ENCODE measurements around the gene FHAD1.

The FHAD1 gene

GRCh38 chr1:15246960-15247614, at the start of gene FHAD1:
FHAD1 (plus strand) TSS chr1:15247223; CDS start chr1:15251785, 4,562 bp downstream.
- DNase-seq (ENCODE audit: low read depth in 2 of 2) = peak; percentile 36 to 47

- no peak for DNase-seq (ENCODE audit: low read depth in 2 of 2)
These were observed 49.2 kb upstream of the FHAD1 start for GRCh38 chr1:15197591-15198447.

- no peak for DNase-seq (ENCODE audit: low read depth in 2 of 2)
These were observed 48.3 kb upstream of the FHAD1 start for GRCh38 chr1:15198684-15199083.

- no peak for DNase-seq (ENCODE audit: low read depth in 2 of 2)
These were observed 45.8 kb upstream of the FHAD1 start for GRCh38 chr1:15201221-15201620.

GRCh38 chr1:15201849-15202551, 45.0 kb upstream of the FHAD1 start:
- DNase-seq (ENCODE audit: low read depth in 2 of 2) = no peak

- DNase-seq (ENCODE audit: low read depth in 2 of 2) = no peak
These were observed 42.1 kb upstream of the FHAD1 start for GRCh38 chr1:15204931-15205330.

- DNase-seq (ENCODE audit: low read depth in 2 of 2) = no peak
These were observed 41.3 kb upstream of the FHAD1 start for GRCh38 chr1:15205586-15206346.

GRCh38 chr1:15206418-15207030, 40.5 kb upstream of the FHAD1 start:
- no peak for DNase-seq (ENCODE audit: low read depth in 2 of 2)

GRCh38 chr1:15207031-15207828, 39.8 kb upstream of the FHAD1 start:
- DNase-seq (ENCODE audit: low read depth in 2 of 2) = no peak

GRCh38 chr1:15207829-15208429, 39.1 kb upstream of the FHAD1 start:
- DNase-seq (ENCODE audit: low read depth in 2 of 2) = no peak

- DNase-seq (ENCODE audit: low read depth in 2 of 2) = no peak
These were observed 36.2 kb upstream of the FHAD1 start for GRCh38 chr1:15210651-15211375.

GRCh38 chr1:15211424-15211823, 35.6 kb upstream of the FHAD1 start:
- DNase-seq (ENCODE audit: low read depth in 2 of 2) = no peak

GRCh38 chr1:15212216-15212953, 34.6 kb upstream of the FHAD1 start:
- no peak for DNase-seq (ENCODE audit: low read depth in 2 of 2)

GRCh38 chr1:15212954-15213291, 34.1 kb upstream of the FHAD1 start:
- DNase-seq (ENCODE audit: low read depth in 2 of 2) = no peak

- no peak for DNase-seq (ENCODE audit: low read depth in 2 of 2)
These were observed 33.6 kb upstream of the FHAD1 start for GRCh38 chr1:15213341-15213821.

GRCh38 chr1:15214527-15214926, 32.5 kb upstream of the FHAD1 start:
- DNase-seq (ENCODE audit: low read depth in 2 of 2) = no peak

GRCh38 chr1:15215116-15215515, 31.9 kb upstream of the FHAD1 start:
- DNase-seq (ENCODE audit: low read depth in 2 of 2) = no peak

- no peak for DNase-seq (ENCODE audit: low read depth in 2 of 2)
These were observed 29.4 kb upstream of the FHAD1 start for GRCh38 chr1:15217654-15218053.
